NCI-H526 treated with DMSO at 0.1 percent for 48 hours (cell line): ENCODE data around the gene PDE4D.

ENCODE experiments used
- DNase-seq: peaks from one replicate; lab custom pipeline; 2025; lab: John Stamatoyannopoulos, UW

The PDE4D gene

GRCh38 chr5:59104400-59105127 is 789.0 kb downstream of the PDE4D start:
- no peak for DNase-seq

DNA sequence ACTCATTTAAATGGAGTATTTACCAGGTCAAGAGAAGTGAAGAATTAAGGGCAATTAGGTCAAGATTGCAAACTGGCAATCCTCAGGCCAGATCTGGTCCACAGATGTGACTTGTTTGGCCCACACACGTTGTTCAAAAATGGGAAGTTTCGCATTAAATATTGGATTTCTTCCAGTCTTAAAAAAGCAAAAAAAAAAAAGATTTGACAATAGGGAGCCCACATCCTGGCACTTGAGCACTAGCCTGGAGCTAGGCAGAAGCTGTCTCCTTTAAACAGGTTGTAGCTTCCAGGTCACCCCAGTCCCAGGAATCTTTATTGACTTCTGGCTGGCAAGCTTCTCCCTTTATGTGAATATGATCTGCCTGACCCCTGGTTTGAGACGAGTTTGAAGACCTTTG is 790.2 kb downstream of the PDE4D start:
- DNase-seq = no peak

DNA sequence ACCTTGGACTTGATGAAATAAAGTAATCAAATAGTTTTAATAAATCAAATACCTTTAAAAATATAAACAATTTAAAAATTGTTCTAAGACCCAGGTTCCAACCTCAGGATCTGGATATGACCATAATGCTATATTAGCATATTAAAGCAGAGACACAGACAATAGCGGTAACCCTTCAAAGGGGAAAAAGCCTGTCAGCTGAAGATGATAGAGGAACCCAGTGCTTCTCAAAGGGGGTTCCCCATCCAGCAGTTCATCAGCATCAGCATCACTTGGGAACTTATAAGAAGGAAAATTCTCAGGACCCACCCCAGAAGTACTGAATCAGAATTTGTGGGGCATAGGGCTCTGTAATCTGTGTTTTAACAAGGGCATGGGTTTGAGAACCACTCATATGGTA is 791.1 kb downstream of the PDE4D start:
- no peak for DNase-seq

GRCh38 chr5:59100875-59101274 is 792.7 kb downstream of the PDE4D start:
- DNase-seq = no peak

- no peak for DNase-seq
Measured at GRCh38 chr5:59099995-59100345, 793.6 kb downstream of the PDE4D start.

GRCh38 chr5:59099270-59099994 is 794.1 kb downstream of the PDE4D start:
- no peak for DNase-seq

- DNase-seq = no peak
Measured at GRCh38 chr5:59098743-59099142, 794.8 kb downstream of the PDE4D start.

GRCh38 chr5:59097712-59098111 is 795.8 kb downstream of the PDE4D start:
- DNase-seq = no peak

- no peak for DNase-seq
Measured at GRCh38 chr5:59097116-59097515, 796.4 kb downstream of the PDE4D start.

GRCh38 chr5:59095480-59095879 is 798.0 kb downstream of the PDE4D start:
- DNase-seq = no peak

GRCh38 chr5:59094864-59095263 is 798.7 kb downstream of the PDE4D start:
- DNase-seq = no peak

DNA sequence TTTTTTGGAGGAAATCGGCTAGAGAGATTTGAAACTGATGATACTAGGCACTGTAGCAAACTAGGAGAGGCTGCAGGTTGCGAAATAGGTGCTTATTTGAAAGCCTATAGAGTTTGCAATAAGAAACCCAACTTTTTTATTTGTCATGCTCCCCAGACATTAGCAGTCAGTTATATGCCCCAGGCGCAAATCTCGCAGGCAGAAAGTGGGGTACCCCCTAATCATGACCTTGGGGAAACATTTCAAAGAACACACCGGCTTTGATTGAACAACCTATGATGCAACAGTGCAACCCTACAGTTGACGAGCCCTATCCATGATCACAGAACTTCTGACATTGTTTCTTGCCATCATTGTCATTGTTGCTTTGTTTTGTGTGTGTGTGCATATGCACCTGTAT is 800.2 kb downstream of the PDE4D start:
- no peak for DNase-seq

- DNase-seq = no peak
Measured at GRCh38 chr5:59092758-59093157, 800.8 kb downstream of the PDE4D start.

DNA sequence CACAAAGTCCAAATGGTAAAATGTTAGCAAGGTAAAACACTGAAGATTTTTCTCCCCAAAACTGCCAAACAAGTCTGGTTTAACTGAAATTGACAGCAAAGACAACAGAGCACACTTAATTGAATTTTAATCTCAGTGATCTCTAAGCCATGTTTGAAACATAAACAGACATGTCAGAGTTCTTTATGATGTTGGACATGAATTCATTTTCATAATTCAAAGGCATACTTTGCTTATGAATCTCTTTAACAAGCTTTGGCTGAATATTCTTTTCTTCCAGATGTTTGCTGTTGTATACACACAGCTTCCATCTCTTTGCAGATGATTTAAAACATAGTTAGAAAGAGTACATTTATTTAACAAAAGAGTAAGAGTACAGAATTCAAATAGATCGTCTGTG is 801.6 kb downstream of the PDE4D start:
- no peak for DNase-seq

DNA sequence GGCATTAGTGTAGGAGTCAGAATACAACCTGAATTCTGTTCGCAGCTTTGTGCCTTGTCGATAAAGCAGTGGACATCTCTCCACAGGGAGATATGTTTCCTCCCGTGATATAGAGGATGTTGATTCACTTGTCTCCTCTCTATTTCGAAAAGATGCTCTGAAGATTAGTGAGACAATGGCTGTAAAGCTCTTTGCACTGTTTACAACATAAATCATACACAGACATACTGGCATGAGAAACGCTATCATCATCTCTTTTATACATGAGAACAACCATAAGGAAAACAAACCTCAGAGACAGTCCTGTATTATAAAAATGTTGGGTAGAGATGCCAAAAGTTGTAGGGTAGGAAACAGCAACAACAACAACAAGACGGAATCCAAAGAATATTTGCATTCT is 803.2 kb downstream of the PDE4D start:
- no peak for DNase-seq

DNA sequence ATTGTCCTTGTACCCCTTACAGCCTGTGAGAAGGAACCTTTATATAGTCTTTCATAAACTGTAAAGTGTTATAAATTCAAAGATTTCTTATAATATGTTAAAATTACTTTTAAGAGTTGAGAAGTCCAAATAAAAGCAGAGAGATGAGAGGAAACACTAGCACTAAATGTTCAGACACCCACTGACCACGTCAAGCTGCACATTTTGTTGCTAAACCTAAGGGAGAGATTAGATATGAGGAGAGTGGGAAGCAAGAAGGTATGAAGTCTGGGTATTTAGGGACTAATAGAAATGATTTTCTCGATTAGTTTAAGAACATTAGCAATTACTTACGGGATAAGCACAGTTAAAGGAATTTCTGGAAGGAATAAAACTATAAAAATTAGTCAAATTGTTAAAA is 803.8 kb downstream of the PDE4D start:
- DNase-seq = no peak

DNA sequence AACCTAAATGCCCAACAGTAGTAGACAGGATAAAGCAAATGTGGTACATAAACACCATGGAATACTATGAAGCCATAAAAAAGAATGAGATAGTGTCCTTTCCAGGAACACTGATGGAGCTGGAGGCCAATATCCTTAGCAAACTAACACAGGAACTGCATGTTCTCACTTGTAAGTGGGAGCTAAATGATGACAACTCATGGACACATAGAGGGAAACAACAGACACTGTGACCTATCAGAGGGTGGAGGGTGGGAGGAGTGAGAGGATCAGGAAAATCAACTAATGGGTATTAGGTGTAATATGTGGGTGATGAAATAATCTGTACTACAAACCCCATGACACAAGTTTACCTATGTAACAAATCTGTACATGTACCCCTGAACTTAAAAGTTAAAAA is 805.0 kb downstream of the PDE4D start:
- no peak for DNase-seq

- DNase-seq = no peak
Measured at GRCh38 chr5:59086024-59086423, 807.5 kb downstream of the PDE4D start.

DNA sequence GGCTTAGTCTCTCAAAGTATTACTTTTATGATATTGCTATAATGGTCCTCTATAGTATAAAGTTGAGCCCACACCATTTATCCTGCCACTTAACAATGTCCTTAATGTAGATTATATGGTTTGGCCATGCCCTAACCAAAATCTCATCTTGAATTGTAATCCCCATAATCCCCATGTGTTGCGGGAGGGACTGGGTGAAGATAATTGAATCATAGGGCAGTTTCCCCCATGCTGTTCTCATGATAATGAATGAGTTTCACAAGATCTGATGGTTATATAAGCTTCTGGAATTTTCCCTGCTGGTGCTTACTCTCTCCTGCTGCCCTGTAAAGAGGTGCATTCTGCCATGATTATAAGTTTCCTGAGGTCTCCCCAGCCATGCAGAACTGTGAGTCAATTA is 811.8 kb downstream of the PDE4D start:
- DNase-seq = no peak

DNA sequence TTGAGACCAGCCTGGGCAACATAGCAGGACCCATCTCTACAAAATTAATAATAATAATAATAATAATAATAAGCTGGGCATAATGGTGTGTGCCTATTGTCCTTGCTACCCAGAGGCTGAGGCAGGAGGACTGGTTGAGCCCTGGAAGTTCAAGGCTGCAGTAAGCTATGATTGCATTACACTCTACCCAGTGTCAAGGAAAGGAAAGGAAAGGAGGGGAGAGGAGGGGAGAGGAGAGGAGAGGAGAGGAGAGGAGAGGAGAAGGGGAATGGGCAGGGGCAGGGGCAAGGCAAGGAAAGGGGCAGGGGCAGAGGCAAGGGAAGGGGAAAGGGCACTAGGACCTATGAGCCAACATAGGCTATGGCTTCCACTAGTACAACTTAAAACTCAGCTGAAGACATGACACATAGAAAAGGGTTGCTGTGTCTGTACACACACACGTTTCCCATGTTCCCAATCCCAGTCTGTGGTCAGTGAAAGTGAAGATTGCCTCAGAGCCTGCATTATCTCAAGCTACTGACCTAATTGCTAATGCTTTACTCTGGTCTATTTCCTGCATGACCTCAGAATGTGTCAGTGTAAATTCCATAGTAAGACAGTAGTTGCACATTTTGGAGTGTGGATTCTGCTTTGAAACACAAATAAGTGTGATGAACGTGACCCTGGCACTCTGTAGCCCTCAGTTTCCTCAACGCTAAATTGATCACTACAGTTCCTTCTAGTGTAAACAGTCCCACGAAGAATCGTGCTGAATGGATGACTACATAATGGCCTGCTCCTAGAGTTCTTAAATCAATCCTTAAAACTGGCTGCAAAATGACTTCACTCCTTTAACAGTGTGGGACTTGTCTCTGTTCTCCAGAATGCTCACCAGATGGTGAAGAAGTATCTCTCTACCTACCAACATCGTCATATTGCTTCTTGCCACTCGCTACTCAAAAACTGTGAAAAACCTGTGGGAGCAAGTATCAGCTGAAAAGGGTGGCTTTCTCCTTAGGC is 813.6 kb downstream of the PDE4D start:
- DNase-seq = no peak

GRCh38 chr5:59071755-59072549 is 821.6 kb downstream of the PDE4D start:
- DNase-seq = no peak
